COLO668 (cell line): ENCODE data around the gene URAD.

Source experiments
- DNase-seq: peaks from one replicate; lab custom pipeline; 2025; ENCODE audit not compliant: unreplicated experiment; lab: John Stamatoyannopoulos, UW

The URAD gene

GRCh38 chr13:28001049-28001448 is 12.6 kb upstream of the URAD start:
- no peak for DNase-seq

GRCh38 chr13:28000567-28000966 is 12.1 kb upstream of the URAD start:
- DNase-seq = no peak

DNA sequence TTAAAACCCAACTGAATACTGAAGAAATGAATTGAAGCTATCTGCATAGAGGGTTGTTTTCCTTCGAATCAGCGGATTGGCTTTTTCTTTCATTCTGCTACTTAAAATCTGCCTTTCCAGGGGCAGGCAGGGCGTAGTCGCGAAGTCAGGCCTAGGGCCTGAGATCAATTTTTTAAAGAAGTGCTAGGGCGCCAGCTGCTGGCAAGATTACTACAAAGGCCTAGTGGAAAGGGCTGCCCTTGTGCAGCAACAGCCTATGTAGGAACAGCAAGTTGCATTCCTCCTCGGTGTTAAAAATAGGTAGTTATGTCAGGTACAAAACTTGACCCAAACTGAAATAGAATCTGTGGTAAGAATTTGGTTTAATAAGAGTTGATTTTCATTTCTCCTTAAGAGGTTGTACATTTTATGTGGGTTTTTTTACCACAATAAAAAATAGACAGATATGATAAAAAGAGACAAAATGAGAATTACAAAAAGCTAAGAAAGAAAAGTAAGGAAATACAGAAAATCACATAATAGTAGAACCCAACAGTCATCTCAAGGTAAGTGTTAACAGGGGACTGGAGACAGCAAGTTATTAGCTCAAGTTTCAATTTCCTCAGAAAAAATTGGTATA is 9.5 kb upstream of the URAD start:
- DNase-seq = peak; percentile 77

DNA sequence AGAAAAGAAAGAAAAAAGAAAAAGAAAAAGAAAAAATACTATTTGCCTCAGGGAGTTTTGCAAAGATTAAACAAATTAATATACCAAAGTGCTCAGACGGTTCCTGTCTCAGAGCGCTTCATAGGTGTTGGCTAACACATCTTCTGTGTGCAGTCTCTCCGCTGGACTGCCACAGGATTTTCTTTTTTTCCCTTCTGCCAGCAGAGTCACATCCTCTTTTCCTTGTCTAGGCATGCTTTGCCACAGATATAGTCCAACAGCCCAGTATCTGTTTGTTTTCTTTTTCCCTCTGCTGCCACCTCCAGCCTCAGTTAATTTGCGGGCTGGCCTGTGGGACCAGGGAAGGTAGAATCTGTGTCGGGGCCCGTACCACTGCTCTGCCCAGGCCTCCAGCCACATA is 3.4 kb upstream of the URAD start:
- DNase-seq = no peak

GRCh38 chr13:27985600-27985999 is 2.9 kb downstream of the URAD start:
- no peak for DNase-seq

GRCh38 chr13:27982361-27982760 is 6.1 kb downstream of the URAD start:
- DNase-seq = no peak

DNA sequence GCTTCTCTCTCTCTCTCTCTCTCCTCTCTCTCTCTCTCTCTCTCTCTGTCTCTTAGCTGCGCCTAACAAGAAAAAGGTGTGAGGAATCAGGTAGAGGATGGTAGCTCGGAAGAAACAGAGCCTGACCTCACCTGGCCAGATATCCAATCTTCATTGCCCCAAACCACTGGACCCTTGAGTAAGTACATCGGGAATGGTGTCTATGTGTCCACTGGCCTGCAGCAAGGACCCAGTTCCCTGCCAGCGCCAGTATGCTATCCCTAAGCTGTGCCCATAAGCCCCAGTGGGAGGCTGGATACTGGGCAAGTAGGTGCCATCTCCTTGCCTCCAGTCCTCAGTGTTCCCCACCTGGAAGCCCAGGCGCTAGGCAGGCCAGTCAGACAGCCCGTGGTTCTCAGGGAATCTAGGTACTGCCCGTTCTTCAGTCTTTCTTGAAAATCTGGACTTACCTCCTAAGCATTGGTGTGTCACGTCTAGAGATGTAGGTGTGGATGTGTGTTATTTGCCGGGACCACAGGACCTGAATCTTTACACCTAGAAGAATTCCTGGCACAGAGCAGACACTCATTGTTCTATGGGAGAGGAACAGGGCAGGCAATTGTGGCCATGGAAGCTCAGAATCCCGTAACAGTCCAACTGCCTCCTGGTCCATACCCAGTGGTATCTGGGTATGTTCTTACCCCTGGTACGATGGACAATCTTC is 7.3 kb downstream of the URAD start:
- DNase-seq = no peak

DNA sequence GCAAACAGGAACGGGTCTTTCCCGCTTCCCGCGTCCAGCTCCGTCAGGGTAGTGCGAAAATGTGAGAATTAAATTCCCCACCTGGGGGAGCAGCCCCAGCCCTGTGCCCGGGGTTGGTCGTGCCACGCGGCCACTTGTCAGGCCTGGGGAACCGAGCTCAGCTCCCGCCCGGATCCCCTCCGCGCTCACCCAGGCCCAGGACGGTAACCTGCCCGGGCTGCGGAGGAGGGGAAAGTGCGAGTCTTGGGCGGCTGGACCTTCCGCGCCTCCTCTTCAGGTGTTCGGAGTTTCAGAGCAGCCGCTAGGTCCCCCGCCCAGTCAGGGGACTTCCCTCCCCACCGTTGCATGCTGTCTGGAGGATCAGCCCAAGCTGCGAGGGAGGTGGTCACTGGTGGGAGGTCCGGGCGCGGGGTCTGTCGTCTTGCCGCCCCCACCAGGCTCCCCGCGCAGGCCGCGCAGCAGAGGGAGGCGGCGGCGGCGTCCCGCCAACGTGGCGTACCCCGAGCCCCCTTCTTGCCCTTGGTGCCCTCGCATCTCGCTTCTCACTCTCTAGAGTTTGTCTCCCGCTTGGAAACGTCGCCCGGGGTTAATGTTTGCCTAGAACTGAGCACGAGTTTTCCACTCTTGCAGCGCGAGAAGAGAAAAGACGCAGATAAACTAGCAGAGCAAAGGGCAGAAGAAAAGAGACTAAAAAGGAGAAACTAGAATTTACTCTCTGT is 8.1 kb downstream of the URAD start:
- no peak for DNase-seq

- DNase-seq = no peak
Observed at GRCh38 chr13:27979765-27980279, 8.7 kb downstream of the URAD start.

DNA sequence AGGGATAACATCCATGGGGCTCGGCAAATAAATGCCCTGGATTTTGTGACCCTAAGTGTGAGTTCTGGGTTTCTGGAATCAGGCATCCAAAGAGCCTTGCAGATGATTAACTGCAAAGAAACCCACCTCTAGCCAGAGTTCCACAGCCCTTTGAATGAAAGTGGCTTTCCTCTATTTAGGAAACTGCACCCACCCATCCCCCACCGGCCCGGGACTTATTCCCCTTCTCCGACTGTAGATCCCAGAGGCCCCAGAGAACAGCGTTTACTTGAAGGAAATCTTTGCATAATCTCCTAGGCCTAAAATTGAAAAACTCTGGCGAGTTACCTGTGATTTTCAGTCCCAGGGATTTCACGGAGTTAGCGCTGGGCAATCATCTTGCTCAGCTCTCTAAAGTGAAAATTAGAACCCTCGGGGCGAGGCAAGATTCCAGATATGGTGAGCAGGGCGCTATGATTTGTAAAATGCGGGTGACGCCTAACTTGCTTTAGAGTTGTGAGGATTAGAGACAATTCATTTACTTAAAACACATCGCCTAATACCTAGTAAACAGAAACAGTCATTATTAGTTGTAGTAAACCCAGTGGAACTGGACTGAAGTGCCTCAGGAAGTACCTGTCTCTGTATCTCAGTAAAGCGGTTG is 9.4 kb downstream of the URAD start:
- DNase-seq = no peak

DNA sequence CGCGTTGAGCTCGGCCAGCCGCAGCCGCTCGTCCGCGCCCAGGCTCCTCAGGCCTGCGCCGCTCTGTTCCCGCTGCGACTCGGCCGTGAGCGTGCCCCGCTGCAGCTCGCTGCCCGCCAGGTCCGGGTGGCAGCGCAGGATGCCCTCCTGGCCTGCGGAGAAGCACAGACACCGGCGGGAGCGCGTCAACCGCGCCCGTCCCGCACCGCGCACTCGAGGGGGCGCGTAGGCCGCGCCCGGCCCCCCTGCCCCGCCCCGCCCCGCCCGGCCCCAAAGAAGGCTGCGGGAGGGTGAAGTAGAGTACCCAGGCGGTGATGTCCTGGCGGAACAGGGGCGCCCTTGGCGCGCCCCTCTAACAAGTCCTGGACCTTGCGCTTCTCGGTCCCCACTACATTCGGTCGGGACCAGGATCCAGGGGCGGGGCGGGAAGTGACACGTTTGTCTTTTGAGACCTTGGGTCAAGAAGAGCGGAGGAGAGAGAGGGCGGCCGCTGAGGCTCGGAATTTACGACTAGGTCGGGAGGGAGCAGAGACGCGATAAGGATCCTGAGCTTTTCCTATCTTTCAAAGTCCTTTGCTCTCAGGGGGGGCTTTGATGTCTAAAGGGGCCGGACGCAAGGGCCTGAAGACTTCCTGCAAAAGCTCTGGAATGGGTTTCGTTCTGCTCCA is 10.1 kb downstream of the URAD start:
- no peak for DNase-seq

DNA sequence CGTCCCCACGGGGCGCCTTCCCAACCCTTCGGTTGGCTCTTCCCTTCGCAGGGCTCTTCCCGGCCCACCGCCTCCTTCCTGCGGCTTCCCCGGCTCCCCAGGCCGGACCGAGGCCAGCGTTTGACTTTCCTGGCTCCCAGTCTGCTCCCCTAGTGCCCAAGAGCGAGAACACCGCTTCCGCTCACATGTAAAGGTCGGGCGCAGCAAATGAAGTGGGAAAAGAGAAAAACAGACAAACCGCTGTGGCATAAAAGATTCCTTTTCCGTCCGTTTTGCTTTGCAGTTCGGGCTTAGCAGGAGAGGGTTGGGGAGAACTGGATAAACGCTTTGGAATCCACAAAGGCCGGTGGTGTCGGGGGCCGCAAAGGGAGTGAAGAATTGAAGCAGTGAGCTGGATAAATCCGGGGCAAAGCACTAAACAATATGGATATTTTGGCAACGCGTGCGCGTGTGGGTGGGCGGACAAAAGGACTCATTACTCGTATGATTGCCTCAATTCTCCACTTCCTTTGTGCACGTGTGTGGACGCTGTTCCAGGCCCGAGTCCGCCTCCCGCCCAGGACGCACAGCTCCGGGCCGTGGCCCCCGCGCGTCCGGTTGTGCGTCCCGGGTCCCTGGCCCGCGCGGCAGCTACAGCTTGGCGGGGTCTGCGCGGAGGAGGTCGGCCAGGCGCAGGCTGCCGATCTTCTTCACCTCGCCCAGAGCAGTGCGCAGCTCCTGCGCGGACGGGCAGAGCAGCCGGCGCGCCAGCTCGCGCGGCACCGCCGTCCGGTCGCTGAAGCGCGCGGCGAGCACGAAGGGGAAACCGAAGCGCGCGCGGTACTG is 10.8 kb downstream of the URAD start:
- DNase-seq = peak; percentile 82

- no peak for DNase-seq
Observed at GRCh38 chr13:27976362-27977091, 12.0 kb downstream of the URAD start.

- DNase-seq = no peak
Observed at GRCh38 chr13:27975564-27976361, 12.7 kb downstream of the URAD start.

DNA sequence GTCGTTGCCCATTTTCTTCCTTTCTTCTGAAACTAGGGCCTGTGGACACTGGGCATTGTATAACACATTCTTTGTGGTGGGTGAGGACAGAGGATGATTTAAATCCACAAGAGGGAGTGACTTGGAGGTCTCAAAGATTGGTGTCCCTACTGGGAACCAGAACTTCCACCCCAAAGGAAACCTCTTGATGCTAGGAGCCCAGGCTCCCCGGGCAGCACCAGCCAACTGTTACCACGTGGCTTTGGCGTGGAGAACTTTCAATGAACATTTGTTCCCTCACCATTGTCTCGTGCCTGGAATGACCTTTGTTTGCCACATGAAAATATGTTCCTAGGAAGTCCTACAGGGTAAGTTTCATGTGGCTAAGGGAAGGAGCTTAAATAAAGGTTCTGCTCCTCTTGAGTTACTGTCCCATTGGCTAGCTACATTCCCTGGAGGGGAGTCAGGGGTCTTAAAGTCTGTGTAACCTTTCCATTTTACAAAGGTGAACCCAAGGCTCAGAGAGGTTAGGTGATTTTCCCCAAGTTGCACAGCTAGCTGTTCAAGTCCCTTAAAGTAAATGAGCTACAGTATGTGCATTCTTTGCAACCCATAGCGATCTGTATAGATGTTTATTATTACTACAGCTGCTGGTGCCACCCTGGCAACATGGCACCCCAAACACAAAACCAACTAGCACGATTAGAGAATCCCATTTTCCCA is 14.4 kb downstream of the URAD start:
- no peak for DNase-seq

GRCh38 chr13:27973291-27973690 is 15.2 kb downstream of the URAD start:
- no peak for DNase-seq

- DNase-seq = no peak
Observed at GRCh38 chr13:27972478-27972820, 16.0 kb downstream of the URAD start.

DNA sequence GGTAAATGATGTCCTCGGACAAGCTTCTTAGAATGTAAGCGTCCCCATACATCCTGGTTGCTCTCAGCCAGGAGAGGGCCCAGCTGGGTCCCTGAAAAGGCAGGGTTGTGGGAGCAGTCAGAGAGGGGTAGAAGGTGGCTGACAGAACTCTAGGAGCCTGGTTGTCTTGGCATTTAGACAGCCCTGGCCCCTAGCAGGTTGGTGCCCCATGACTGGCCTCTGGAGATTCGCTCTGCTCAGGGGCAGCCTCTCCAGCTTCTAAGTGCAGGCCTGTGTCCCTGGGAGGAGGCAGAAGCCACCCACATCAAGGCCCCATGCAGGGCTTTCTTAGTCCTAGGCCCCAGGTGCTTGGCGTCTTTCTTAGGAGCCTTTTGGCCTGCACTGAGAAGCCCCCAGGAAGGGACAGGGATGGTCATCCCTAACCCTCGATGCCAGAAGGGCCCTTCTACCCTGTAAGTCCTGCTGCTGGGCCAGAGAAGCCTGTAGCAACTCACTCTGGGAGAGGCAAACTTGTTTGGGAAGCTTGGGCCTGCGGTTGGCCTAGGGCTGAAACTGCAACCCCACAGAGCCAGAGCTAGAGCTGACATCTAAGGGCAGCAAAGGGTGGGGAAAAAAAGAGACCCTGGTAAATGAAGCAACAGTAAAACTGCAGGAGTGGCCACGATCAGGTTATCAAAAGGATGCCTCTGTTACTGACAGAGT is 16.6 kb downstream of the URAD start:
- no peak for DNase-seq
